Liver (tissue), 9 donors: ENCODE results near the gene BARHL2. TPM values are rescaled to one million over a fixed set of nuclear protein-coding genes. Genes with fewer than 3 reads are reported as not detected.

Experiments used
- DNase-seq: peaks from one replicate; pipeline ENCODE4 v3.0.0-alpha.2; 2017; ENCODE audit warnings: low spot score
- H3K27ac ChIP-seq, 2 donors: one replicate each; pipeline ENCODE4 v1.7.0; 2013; ENCODE audit warnings: inconsistent platforms in 2 of 2, low read length in 2 of 2, control low read depth in 1 of 2, low read depth in 1 of 2, mild to moderate bottlenecking in 1 of 2
- H3K27me3 ChIP-seq, 4 donors: one replicate each; pipeline versions ENCODE4 v1.6.1 to v1.7.0; 2013; ENCODE audit warnings: low read length in 3 of 4, inconsistent platforms in 1 of 4, mild to moderate bottlenecking in 1 of 4, moderate library complexity in 1 of 4; ENCODE audit not compliant: control insufficient read depth in 4 of 4, insufficient read depth in 4 of 4
- H3K36me3 ChIP-seq, 4 donors: one replicate each; pipeline versions ENCODE4 v1.6.1 to v1.7.0; 2013; ENCODE audit warnings: low read length in 3 of 4, mild to moderate bottlenecking in 3 of 4, low read depth in 1 of 4, moderate library complexity in 1 of 4; ENCODE audit not compliant: control insufficient read depth in 4 of 4, insufficient read depth in 3 of 4
- H3K4me1 ChIP-seq, 4 donors: one replicate each; pipeline versions ENCODE4 v1.6.1 to v1.7.0; 2013; ENCODE audit warnings: low read length in 3 of 4, mild to moderate bottlenecking in 3 of 4, moderate library complexity in 1 of 4; ENCODE audit not compliant: control insufficient read depth in 4 of 4, insufficient read depth in 4 of 4
- H3K4me3 ChIP-seq, 3 donors: one replicate each; pipeline versions ENCODE4 v1.6.1 to v1.7.0; 2013; ENCODE audit warnings: low read length in 3 of 3, control low read depth in 1 of 3, low read depth in 1 of 3, mild to moderate bottlenecking in 1 of 3
- H3K9ac ChIP-seq, 2 donors: one replicate each; pipeline ENCODE4 v1.7.0; 2013; ENCODE audit warnings: low read length in 2 of 2, mild to moderate bottlenecking in 2 of 2, moderate library complexity in 2 of 2, control low read depth in 1 of 2, low read depth in 1 of 2
- H3K9me3 ChIP-seq, 4 donors: one replicate each; pipeline versions ENCODE4 v1.6.1 to v1.7.0; 2013; ENCODE audit warnings: low read length in 3 of 4; ENCODE audit not compliant: control insufficient read depth in 4 of 4
- ATF3 ChIP-seq: IDR thresholded peaks from 2 replicates; pipeline ENCODE4 v1.6.1; 2016; ENCODE audit warnings: antibody characterized with exemption
- CTCF ChIP-seq: fragments of 150-350 bp; IDR thresholded peaks from 2 replicates; pipeline ENCODE4 v1.5.1; 2017; ENCODE audit warnings: improper control_type of control experiment, low read depth, low read length; ENCODE audit not compliant: missing input control
- EGR1 ChIP-seq, 2 donors: IDR thresholded peaks; 2 replicates each; pipeline ENCODE4 v1.6.1; 2016 to 2018; ENCODE audit warnings: antibody characterized with exemption in 2 of 2, low read depth in 2 of 2
- FOXA1 ChIP-seq: IDR thresholded peaks from 2 replicates; pipeline ENCODE4 v1.6.1; 2016; ENCODE audit warnings: antibody characterized with exemption
- FOXA2 ChIP-seq: IDR thresholded peaks from 2 replicates; pipeline ENCODE4 v1.6.1; 2016; ENCODE audit warnings: antibody characterized with exemption
- GABPA ChIP-seq, 2 donors: IDR thresholded peaks in 1 of 2; conservative IDR thresholded peaks in 1 of 2; 2 replicates each; pipeline ENCODE4 v1.6.1; 2016; ENCODE audit warnings: antibody characterized with exemption in 2 of 2, mild to moderate bottlenecking in 1 of 2, moderate library complexity in 1 of 2
- HNF4A ChIP-seq, 2 donors: conservative IDR thresholded peaks; 2 replicates each; pipeline ENCODE4 v1.6.1; 2016; ENCODE audit warnings: antibody characterized with exemption in 2 of 2, mild to moderate bottlenecking in 2 of 2
- HNF4G ChIP-seq: IDR thresholded peaks from 2 replicates; pipeline ENCODE4 v1.6.1; 2016; ENCODE audit warnings: antibody characterized with exemption
- JUND ChIP-seq, 2 donors: IDR thresholded peaks; 2 replicates each; pipeline ENCODE4 v1.6.1; 2016; ENCODE audit warnings: antibody characterized with exemption in 2 of 2
- NR2F2 ChIP-seq: IDR thresholded peaks from 2 replicates; pipeline ENCODE4 v1.6.1; 2016; ENCODE audit warnings: antibody characterized with exemption
- RAD21 ChIP-seq, 2 donors: IDR thresholded peaks; 2 replicates each; pipeline ENCODE4 v1.6.1; 2016; ENCODE audit warnings: antibody characterized with exemption in 2 of 2, mild to moderate bottlenecking in 2 of 2
- REST ChIP-seq: IDR thresholded peaks from 2 replicates; pipeline ENCODE4 v1.6.1; 2016; ENCODE audit warnings: antibody characterized with exemption, mild to moderate bottlenecking
- RXRA ChIP-seq, 2 donors: IDR thresholded peaks; 2 replicates each; pipeline ENCODE4 v1.6.1; 2017 to 2018; ENCODE audit warnings: antibody characterized with exemption in 2 of 2, mild to moderate bottlenecking in 1 of 2
- SP1 ChIP-seq: IDR thresholded peaks from 2 replicates; pipeline ENCODE4 v1.6.1; 2018; ENCODE audit warnings: antibody characterized with exemption, mild to moderate bottlenecking
- TAF1 ChIP-seq: conservative IDR thresholded peaks from 2 replicates; pipeline ENCODE4 v1.6.1; 2016; ENCODE audit warnings: antibody characterized with exemption, mild to moderate bottlenecking
- YY1 ChIP-seq: IDR thresholded peaks from 2 replicates; pipeline ENCODE4 v1.6.1; 2016; ENCODE audit warnings: antibody characterized with exemption, mild to moderate bottlenecking
- ZBTB33 ChIP-seq: IDR thresholded peaks from 2 replicates; pipeline ENCODE4 v1.6.1; 2016; ENCODE audit warnings: antibody characterized with exemption
- WGBS: extraction: QIAGEN DNeasy Blood & Tissue Kit; methylation state at CpG from one replicate; pipeline ENCODE4 v1.1.7; 2013; 5-methylcytosine and 5-hydroxymethylcytosine counted together
- polyA plus RNA-seq, 2 donors: library from polyadenylated mRNA; stranded (reverse) in 1 of 2; unstranded in 1 of 2; fragments of 200-250 nt in 1 of 2; fragments of >200 nt in 1 of 2; fragmentation: Nextera tagmentation in 1 of 2; extraction: Ambion mirVana in 1 of 2; gene quantifications; one replicate each; pipeline versions ENCODE4 v1.2.1 to v1.2.3, GENCODE V29; 2013 to 2015
- total RNA-seq, 2 donors: library from RNA; depleted of rRNA; stranded (reverse); fragments of >200 nt; gene quantifications; one replicate each; pipeline ENCODE4 v1.2.3, GENCODE V29; 2014
- TF ChIP-seq, protein P1 (sequence below): IDR thresholded peaks from 2 replicates; pipeline ENCODE4 v1.6.1; 2016; ENCODE audit warnings: antibody characterized with exemption
- donor health status: healthy.
- donor health status: healthy.
- donor health status: healthy.
- donor health status: healthy.
- donor health status: healthy.

Gene BARHL2
- total and polyA plus RNA-seq, 4 donors: not detected

DNA sequence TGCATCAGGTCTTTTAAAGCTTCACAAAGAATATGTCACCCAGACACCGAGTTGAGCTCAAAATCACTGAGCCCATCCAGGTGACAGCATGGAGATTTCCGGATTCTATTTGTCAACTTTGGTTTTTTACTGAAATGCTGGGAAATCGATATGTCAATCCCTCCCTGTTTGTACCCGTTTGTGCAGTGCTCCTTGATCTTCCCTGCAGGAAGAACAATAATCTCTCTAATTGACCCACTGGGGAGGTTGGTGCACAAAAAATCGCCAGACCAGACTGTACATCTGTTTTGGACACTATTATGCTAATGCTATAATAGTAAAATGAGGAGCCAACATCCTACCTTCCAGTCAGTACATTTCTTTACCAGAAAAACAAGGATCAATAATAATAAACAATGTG is 1.8 kb downstream of the BARHL2 start:
- H3K4me1 ChIP-seq: peaks cover 13 to 26% (median 17%) of the 10 kb centered on the region in 4 donors

More for the DNA sequence above, 1.8 kb downstream of the BARHL2 start:
- 6% methylated on average over 5 of the region's 5 CpGs for whole genome bisulfite sequencing
- no peak overlapping the region for H3K4me3 ChIP-seq
- peaks cover 0 to 12% (median 0%) of the 10 kb centered on the region in 4 donors for H3K9me3 ChIP-seq
- H3K27ac ChIP-seq: no peak overlapping the region
- H3K27me3 ChIP-seq: peaks cover 5 to 38% (median 25%) of the 10 kb centered on the region in 4 donors
- H3K9ac ChIP-seq: no peak overlapping the region
- H3K36me3 ChIP-seq: no peaks in the 10 kb centered on the region
- TF ChIP-seq ZBTB33 (no peak), EGR1 (IDR thresholded peaks at IDR 0.05; ENCODE audit: low read depth in 2 of 2) (no peak), SP1 (no peak), NR2F2 (no peak), YY1 (no peak), HNF4G (no peak), JUND (IDR thresholded peaks at IDR 0.05) (no peak), RAD21 (IDR thresholded peaks at IDR 0.05) (no peak), HNF4A (conservative IDR thresholded peaks at IDR 0.05) (no peak), FOXA1 (no peak), GABPA (IDR thresholded peaks at IDR 0.05 in 1 of 2, conservative IDR thresholded peaks at IDR 0.05 in 1 of 2) (no peak), REST (no peak), CTCF (no peak), TAF1 (no peak), ATF3 (no peak), RXRA (IDR thresholded peaks at IDR 0.05) (no peak), FOXA2 (no peak)
- TF ChIP-seq, protein P1, sequence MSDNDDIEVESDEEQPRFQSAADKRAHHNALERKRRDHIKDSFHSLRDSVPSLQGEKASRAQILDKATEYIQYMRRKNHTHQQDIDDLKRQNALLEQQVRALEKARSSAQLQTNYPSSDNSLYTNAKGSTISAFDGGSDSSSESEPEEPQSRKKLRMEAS: no peak
- no peak for DNase-seq
